Lower lobe of right lung (tissue), 2 donors: Measurements from ENCODE around the gene NOTCH3. TPM values are rescaled to one million over a fixed set of nuclear protein-coding genes. Genes with fewer than 3 reads are reported as not detected.

Source experiments
- ATAC-seq, 2 donors: fragments of 200-7000 bp; cut with Tn5 transposase; one replicate each; pipeline ENCODE4 v1.9.1; 2020 to 2022; ENCODE audit warnings: mild to moderate bottlenecking in 2 of 2, moderate library complexity in 2 of 2
- DNase-seq: peaks from one replicate; pipeline ENCODE4 v3.0.0-alpha.2; 2020
- H3K27ac ChIP-seq: fragments of 200-600 bp; one replicate; pipeline ENCODE4 v1.8.0; 2022
- H3K27me3 ChIP-seq: fragments of 200-600 bp; one replicate; pipeline ENCODE4 v1.8.0; 2022; ENCODE audit warnings: low read depth
- H3K36me3 ChIP-seq: fragments of 200-600 bp; one replicate; pipeline ENCODE4 v1.8.0; 2022; ENCODE audit warnings: mild to moderate bottlenecking
- H3K4me1 ChIP-seq: fragments of 200-600 bp; one replicate; pipeline ENCODE4 v1.8.0; 2022
- H3K4me3 ChIP-seq: fragments of 200-600 bp; one replicate; pipeline ENCODE4 v1.8.0; 2022; ENCODE audit warnings: mild to moderate bottlenecking
- H3K9me3 ChIP-seq: fragments of 200-600 bp; one replicate; pipeline ENCODE4 v1.8.0; 2022
- intact Hi-C: fragments of 100-400 bp; cut with DNase I; formaldehyde crosslinking; loops from one replicate; pipeline ENCODE4 v1.11.0; 2022
- total RNA-seq: library from RNA; stranded (reverse); fragmentation: NEBNext Ultra II Directional; extraction: Animal tissue kit (Norgen Biotek cat#: 25700); gene quantifications from one replicate; pipeline ENCODE4 v1.2.1, GENCODE V29; 2021
- TF ChIP-seq, protein P1 (sequence below): fragments of 200-600 bp; IDR thresholded peaks from one replicate; pipeline ENCODE4 v1.8.0; 2022; ENCODE audit warnings: antibody characterized with exemption, mild to moderate bottlenecking
- donor health status: DM: no; HTN: yes; CAD: no; lungs with severe emphysema.

Gene NOTCH3
- total RNA-seq, 1 donor from 2014 or later, result 52.7 TPM

DNA sequence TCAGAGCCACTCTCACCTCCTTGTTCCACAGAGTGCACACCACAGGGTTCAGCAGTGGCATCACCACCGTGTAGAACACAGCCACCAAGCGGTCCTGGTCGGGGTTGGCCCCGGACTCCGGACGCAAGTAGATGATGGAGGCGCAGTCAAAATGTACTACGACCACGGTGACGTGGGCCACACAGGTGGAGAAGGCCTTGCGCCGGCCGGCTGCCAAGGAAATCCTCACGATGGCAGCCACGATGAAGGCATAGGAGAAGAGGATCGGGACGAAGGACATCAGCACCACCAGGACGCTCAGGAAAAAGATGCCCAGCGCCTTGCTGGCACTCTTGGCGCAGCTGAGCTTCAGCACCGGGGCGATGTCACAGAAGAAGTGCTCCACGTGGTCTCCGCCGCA is 59.7 kb downstream of the NOTCH3 start:
- no peak for ATAC-seq
- no peaks in the 10 kb centered on the region for H3K27me3 ChIP-seq
- H3K4me3 ChIP-seq, result no peak overlapping the region
- no peak for DNase-seq
- intact Hi-C loops, result no loop called here
- no peaks in the 10 kb centered on the region for H3K36me3 ChIP-seq
- no peaks in the 10 kb centered on the region for H3K4me1 ChIP-seq
- H3K27ac ChIP-seq, result no peak overlapping the region
- H3K9me3 ChIP-seq, result peaks cover 6% of the 10 kb centered on the region
- TF ChIP-seq, protein P1, sequence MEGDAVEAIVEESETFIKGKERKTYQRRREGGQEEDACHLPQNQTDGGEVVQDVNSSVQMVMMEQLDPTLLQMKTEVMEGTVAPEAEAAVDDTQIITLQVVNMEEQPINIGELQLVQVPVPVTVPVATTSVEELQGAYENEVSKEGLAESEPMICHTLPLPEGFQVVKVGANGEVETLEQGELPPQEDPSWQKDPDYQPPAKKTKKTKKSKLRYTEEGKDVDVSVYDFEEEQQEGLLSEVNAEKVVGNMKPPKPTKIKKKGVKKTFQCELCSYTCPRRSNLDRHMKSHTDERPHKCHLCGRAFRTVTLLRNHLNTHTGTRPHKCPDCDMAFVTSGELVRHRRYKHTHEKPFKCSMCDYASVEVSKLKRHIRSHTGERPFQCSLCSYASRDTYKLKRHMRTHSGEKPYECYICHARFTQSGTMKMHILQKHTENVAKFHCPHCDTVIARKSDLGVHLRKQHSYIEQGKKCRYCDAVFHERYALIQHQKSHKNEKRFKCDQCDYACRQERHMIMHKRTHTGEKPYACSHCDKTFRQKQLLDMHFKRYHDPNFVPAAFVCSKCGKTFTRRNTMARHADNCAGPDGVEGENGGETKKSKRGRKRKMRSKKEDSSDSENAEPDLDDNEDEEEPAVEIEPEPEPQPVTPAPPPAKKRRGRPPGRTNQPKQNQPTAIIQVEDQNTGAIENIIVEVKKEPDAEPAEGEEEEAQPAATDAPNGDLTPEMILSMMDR, result no peak

DNA sequence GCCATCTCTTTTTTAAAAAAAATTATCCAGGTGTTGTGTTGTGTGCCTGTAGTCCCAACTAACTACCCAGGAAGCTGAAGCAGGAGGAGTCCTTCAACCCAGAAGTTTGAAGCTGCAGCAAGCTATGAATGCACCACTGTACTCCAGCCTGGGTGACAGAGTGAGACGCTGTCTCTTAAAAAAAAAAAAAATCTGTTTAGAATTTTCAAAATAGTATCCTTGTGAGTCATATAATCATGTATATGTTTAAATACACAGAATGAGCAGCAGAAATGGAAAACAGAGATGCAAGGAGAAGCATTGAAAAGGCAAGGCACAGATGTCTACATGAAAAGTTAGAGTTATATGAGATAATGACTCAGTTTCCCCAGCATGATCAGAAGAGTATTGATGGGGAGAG is 62.4 kb downstream of the NOTCH3 start:
- H3K27ac ChIP-seq, result no peak overlapping the region
- TF ChIP-seq, protein P1, result no peak
- H3K36me3 ChIP-seq, result no peaks in the 10 kb centered on the region
- no peaks in the 10 kb centered on the region for H3K4me1 ChIP-seq
- peaks cover 6% of the 10 kb centered on the region for H3K9me3 ChIP-seq
- ATAC-seq (no peak), DNase-seq (no peak)
- H3K27me3 ChIP-seq, result no peaks in the 10 kb centered on the region
- H3K4me3 ChIP-seq, result no peak overlapping the region
- intact Hi-C loops, result no loop called here

DNA sequence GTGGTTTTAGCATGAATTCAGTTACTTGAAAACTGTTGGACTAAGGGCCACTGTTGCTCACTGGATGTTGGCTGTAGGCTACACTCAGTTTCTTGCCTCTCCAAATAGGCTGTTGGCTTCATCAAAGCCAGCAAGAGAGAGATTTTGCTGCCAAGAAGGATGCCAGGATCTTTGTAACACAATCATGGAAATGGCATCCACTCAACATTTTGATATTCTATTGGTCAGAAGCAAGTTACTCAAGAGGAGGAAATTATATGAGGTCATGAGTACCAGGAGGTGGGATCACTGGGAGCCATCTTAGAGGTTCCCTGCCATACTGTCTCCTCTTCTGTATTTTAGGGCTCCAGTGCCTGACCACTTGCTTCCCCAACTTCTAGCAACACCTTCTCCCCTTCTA is 63.0 kb downstream of the NOTCH3 start:
- no peak for DNase-seq
- ATAC-seq, result no peak
- Histone ChIP-seq H3K27ac (no peak overlapping the region), H3K36me3 (no peaks in the 10 kb centered on the region), H3K4me3 (no peak overlapping the region), H3K27me3 (no peaks in the 10 kb centered on the region), H3K4me1 (no peaks in the 10 kb centered on the region), H3K9me3 (peaks cover 6% of the 10 kb centered on the region)
- intact Hi-C loops, result no loop called here
- TF ChIP-seq, protein P1, result no peak

DNA sequence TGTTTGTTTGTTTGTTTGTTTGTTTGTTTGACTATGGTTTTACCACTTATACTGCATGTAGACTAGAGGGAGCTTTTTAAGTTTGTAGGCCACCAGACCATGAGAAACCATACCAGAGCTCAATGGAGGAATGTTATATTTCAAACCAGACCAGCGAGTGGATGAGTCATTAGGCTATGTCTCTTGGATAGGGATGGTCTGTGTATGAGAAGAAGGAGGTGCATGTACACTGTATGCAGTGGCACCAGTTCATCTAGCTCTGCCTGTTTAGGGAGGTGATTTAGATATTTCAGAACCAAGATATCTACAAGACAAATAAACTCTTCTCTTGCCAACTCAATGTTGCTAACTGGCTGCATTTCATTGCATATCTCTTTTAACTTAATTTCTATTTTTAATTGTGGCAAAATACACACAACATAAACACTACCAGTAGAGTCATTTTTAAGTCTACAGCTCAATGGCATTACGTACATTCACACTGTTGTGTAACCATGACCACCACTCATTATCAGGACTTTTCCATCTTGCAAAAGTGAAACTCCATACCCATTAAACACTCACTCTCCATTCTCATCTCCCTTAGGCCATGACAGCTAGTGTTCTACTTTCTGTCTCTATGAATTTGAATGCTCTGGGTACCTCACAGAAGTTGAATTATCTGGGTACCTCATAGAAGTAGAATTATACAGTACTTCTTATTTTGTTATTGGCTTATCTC is 64.4 kb downstream of the NOTCH3 start:
- intact Hi-C loops, result no loop called here

DNA sequence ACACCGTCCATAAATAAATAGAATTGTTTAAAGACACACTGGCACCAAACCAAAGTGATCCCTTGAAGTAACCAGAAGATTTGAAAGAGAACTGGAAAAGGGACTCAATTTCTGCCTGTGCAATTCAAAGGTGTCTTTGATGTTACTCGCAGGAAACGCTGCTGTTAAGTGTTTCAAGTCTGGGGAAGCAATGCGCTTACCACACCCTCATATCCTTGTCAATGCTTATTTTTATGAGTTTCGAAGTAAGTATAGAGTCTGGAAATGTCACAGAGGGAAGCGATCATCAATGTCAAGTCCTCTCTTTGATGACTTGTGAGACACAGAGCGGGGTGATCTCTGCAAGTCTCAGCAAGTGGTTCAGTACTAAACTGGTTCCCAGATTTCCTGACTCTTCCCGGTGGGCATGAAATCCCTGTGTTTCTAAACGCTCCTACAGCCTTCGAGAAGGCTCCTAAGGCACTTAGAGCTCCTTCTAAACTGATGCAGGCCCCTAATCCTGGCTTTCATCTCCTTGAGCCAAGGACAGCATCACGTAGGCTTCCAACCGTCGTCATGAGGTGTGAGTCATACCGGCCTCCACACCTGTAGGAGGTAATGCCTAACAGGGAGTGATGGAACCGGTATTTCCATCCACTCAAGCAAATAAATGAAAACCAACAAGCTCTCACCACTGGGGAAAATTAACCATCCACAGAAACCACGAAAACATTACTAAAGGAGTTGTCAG is 70.8 kb downstream of the NOTCH3 start:
- H3K36me3 ChIP-seq, result no peaks in the 10 kb centered on the region
- ATAC-seq, result no peak
- no peak overlapping the region for H3K4me3 ChIP-seq
- TF ChIP-seq, protein P1, result no peak
- peaks cover 7% of the 10 kb centered on the region for H3K4me1 ChIP-seq
- H3K27me3 ChIP-seq, result peaks cover 3% of the 10 kb centered on the region
- H3K9me3 ChIP-seq, result no peaks in the 10 kb centered on the region
- H3K27ac ChIP-seq, result no peak overlapping the region
- intact Hi-C loops, result no loop called here
- DNase-seq, result no peak

More for the DNA sequence above, 64.4 kb downstream of the NOTCH3 start:
- ATAC-seq (no peak), DNase-seq (no peak)
- TF ChIP-seq, protein P1, result no peak
- Histone ChIP-seq H3K27me3 (peaks cover 3% of the 10 kb centered on the region), H3K4me1 (no peaks in the 10 kb centered on the region), H3K4me3 (no peak overlapping the region), H3K27ac (no peak overlapping the region), H3K9me3 (peaks cover 6% of the 10 kb centered on the region), H3K36me3 (no peaks in the 10 kb centered on the region)
